ENCODE data around the gene ETHE1.

Gene ETHE1

DNA sequence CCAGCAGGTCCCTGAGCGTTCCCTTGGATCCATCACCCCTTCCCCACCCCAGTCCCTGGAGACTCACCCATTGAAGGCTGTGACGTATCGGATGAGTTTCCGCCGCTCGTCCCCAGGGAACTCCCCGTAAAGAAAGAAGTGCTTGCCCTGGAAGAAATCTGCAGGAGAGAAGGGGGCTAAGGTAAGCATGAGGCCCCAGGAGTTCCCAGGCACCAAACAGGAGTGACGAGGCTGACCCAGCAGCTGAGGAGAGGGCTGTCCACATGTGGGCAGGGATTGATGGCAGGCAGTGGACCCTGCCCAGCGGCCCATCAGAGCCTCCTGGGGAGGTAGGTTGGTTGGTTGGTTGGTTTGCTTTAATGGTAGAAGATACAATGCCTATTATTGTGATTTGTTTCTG is 17.1 kb upstream of the ETHE1 start:
- no peak for ATAC-seq
- no peak for TF ChIP-seq ARNTL (CRISPR knock-in tag; IDR thresholded peaks at IDR 0.05; ENCODE audit: borderline replicate concordance, low read depth)
- TF ChIP-seq PPARA (CRISPR knock-in tag; IDR thresholded peaks at IDR 0.05; ENCODE audit: borderline replicate concordance), result no peak
- no peak for TF ChIP-seq SNAI2 (CRISPR knock-in tag; IDR thresholded peaks at IDR 0.05)
- TF ChIP-seq TOX (CRISPR knock-in tag; IDR thresholded peaks at IDR 0.05; ENCODE audit: borderline replicate concordance), result no peak
- TF ChIP-seq ZNF70 (CRISPR knock-in tag; IDR thresholded peaks at IDR 0.05), result no peak
- no peak for TF ChIP-seq BACH2 (CRISPR knock-in tag; IDR thresholded peaks at IDR 0.05; ENCODE audit: borderline replicate concordance)
- TF ChIP-seq ESRRG (CRISPR knock-in tag; IDR thresholded peaks at IDR 0.05), result no peak
- TF ChIP-seq ISL1 (CRISPR knock-in tag; IDR thresholded peaks at IDR 0.05), result no peak
- no peak for TF ChIP-seq CSDC2 (CRISPR knock-in tag; IDR thresholded peaks at IDR 0.05)
- no peak for TF ChIP-seq RARB (CRISPR knock-in tag; IDR thresholded peaks at IDR 0.05)
- no peak for TF ChIP-seq ZFP30 (CRISPR knock-in tag; IDR thresholded peaks at IDR 0.05)
- no peak for TF ChIP-seq ZFP3 (CRISPR knock-in tag; IDR thresholded peaks at IDR 0.05)
- TF ChIP-seq GLIS3 (CRISPR knock-in tag; IDR thresholded peaks at IDR 0.05), result no peak
- no peak for TF ChIP-seq ZC3H10 (CRISPR knock-in tag; IDR thresholded peaks at IDR 0.05)
- no peak for TF ChIP-seq CSRNP3 (CRISPR knock-in tag; IDR thresholded peaks at IDR 0.05)
- TF ChIP-seq TCF4 (CRISPR knock-in tag; IDR thresholded peaks at IDR 0.05; ENCODE audit: borderline replicate concordance), result no peak

DNA sequence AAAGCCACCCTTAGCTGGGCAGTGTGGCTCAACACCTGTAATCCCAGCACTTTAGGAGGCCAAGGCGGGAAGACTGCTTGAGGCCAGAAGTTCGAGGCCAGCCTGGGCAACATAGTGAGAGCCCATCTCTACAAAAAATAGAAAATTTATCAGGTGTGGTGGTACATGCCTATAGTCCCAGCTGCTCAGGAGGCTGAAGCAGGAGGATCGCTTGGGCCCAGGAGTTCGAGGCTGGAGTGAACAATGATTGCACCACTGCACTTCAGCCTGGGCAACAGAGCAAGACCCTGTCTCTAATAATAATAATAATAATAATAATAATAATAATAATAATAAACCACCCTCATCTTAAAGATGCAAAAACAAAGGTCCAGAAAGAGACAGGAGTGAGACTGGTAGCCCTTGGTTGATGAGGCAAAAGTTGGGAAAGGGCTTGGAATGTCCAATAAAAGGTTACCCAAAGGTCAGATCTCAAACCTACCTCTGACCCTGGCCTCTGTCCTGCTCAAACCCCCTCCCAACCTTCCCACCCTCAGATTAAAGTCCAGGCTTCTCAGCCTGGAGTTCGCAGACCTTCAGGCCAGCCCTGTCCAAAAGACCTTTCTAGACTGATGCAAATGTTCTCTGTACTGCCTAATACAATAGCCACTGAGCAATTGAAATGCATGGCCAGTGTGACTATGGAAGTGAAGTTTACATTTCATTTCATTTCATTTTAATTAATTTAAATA is 15.1 kb upstream of the ETHE1 start:
- TF ChIP-seq ZNF70 (CRISPR knock-in tag; IDR thresholded peaks at IDR 0.05) (no peak), ZNF8 (CRISPR knock-in tag; IDR thresholded peaks at IDR 0.05) (no peak), BACH2 (CRISPR knock-in tag; IDR thresholded peaks at IDR 0.05; ENCODE audit: borderline replicate concordance) (no peak), ESRRG (CRISPR knock-in tag; IDR thresholded peaks at IDR 0.05) (no peak), RARB (CRISPR knock-in tag; IDR thresholded peaks at IDR 0.05) (no peak), TOX (CRISPR knock-in tag; IDR thresholded peaks at IDR 0.05; ENCODE audit: borderline replicate concordance) (no peak), ZNF565 (CRISPR knock-in tag; conservative IDR thresholded peaks at IDR 0.05; ENCODE audit: low read depth) (no peak), POU6F1 (CRISPR knock-in tag; IDR thresholded peaks at IDR 0.05; ENCODE audit: borderline replicate concordance, low read depth) (no peak), CSDC2 (CRISPR knock-in tag; IDR thresholded peaks at IDR 0.05) (no peak), OSR1 (CRISPR knock-in tag; IDR thresholded peaks at IDR 0.05) (no peak), ZFP3 (CRISPR knock-in tag; IDR thresholded peaks at IDR 0.05) (no peak), ISL1 (CRISPR knock-in tag; IDR thresholded peaks at IDR 0.05) (no peak), ZFP30 (CRISPR knock-in tag; IDR thresholded peaks at IDR 0.05) (no peak), TCF4 (CRISPR knock-in tag; IDR thresholded peaks at IDR 0.05; ENCODE audit: borderline replicate concordance) (no peak), ZC3H10 (CRISPR knock-in tag; IDR thresholded peaks at IDR 0.05) (no peak), SNAI2 (CRISPR knock-in tag; IDR thresholded peaks at IDR 0.05) (no peak)
- TF ChIP-seq, protein P1, sequence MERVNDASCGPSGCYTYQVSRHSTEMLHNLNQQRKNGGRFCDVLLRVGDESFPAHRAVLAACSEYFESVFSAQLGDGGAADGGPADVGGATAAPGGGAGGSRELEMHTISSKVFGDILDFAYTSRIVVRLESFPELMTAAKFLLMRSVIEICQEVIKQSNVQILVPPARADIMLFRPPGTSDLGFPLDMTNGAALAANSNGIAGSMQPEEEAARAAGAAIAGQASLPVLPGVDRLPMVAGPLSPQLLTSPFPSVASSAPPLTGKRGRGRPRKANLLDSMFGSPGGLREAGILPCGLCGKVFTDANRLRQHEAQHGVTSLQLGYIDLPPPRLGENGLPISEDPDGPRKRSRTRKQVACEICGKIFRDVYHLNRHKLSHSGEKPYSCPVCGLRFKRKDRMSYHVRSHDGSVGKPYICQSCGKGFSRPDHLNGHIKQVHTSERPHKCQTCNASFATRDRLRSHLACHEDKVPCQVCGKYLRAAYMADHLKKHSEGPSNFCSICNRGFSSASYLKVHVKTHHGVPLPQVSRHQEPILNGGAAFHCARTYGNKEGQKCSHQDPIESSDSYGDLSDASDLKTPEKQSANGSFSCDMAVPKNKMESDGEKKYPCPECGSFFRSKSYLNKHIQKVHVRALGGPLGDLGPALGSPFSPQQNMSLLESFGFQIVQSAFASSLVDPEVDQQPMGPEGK (CRISPR knock-in tag; IDR thresholded peaks at IDR 0.05; ENCODE audit: borderline replicate concordance), result no peak
- TF ChIP-seq, protein P2, sequence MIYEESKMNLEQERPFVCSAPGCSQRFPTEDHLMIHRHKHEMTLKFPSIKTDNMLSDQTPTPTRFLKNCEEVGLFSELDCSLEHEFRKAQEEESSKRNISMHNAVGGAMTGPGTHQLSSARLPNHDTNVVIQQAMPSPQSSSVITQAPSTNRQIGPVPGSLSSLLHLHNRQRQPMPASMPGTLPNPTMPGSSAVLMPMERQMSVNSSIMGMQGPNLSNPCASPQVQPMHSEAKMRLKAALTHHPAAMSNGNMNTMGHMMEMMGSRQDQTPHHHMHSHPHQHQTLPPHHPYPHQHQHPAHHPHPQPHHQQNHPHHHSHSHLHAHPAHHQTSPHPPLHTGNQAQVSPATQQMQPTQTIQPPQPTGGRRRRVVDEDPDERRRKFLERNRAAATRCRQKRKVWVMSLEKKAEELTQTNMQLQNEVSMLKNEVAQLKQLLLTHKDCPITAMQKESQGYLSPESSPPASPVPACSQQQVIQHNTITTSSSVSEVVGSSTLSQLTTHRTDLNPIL (CRISPR knock-in tag; IDR thresholded peaks at IDR 0.05; ENCODE audit: low read depth), result no peak
- no peak for ATAC-seq

DNA sequence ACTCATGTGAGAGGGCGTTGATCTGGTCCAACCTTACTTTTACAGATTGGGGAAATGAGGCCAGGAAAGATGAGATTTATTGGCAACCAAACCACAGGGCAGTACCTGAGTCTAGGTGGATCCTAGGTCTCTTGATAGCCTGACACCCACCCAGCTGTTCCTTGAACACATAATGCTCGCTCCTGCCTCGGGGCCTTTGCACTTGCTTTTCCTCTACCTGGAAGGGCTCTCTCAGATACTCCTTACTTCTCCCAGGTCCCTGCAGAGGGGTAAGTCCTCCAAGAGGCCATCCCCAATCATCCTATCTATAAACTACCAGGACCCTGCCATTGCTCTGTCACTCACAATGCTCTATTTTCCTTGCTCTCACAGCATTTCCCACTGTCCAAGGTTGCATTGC is 13.4 kb upstream of the ETHE1 start:
- TF ChIP-seq, protein P2 (CRISPR knock-in tag; IDR thresholded peaks at IDR 0.05; ENCODE audit: low read depth), result no peak
- TF ChIP-seq RARB (CRISPR knock-in tag; IDR thresholded peaks at IDR 0.05) (no peak), ARNTL (CRISPR knock-in tag; IDR thresholded peaks at IDR 0.05; ENCODE audit: borderline replicate concordance, low read depth) (no peak), CSDC2 (CRISPR knock-in tag; IDR thresholded peaks at IDR 0.05) (no peak), ZFP30 (CRISPR knock-in tag; IDR thresholded peaks at IDR 0.05) (no peak), ZNF70 (CRISPR knock-in tag; IDR thresholded peaks at IDR 0.05) (no peak), ISL1 (CRISPR knock-in tag; IDR thresholded peaks at IDR 0.05) (no peak), ZNF565 (CRISPR knock-in tag; conservative IDR thresholded peaks at IDR 0.05; ENCODE audit: low read depth) (no peak), ESRRG (CRISPR knock-in tag; IDR thresholded peaks at IDR 0.05) (no peak), GLIS3 (CRISPR knock-in tag; IDR thresholded peaks at IDR 0.05) (no peak), ZNF8 (CRISPR knock-in tag; IDR thresholded peaks at IDR 0.05) (no peak)
- no peak for ATAC-seq

All from SK-N-SH treated with all-trans-retinoic acid at 6 μM for 48 hours (cell line).